DND-41 (cell line): Measurements from ENCODE around the gene PLGRKT.
"Not testable (repeated sequence)": the region's sequence is repeated elsewhere in the genome, so short reads cannot be mapped to it uniquely, and the experiment has no call there.

Experiments used
- ATAC-seq: fragments of 200-7000 bp; cut with Tn5 transposase; 3 replicates; pipeline ENCODE4 v1.9.1; 2021; ENCODE audit warnings: low read depth; ENCODE audit not compliant: insufficient read depth
- DNase-seq: peaks from one replicate; pipeline ENCODE4 v3.0.0-alpha.2; 2020
- H2AFZ ChIP-seq: 2 replicates; pipeline ENCODE4 v1.6.0; 2012; ENCODE audit warnings: low read depth, low read length
- H3K27ac ChIP-seq: 2 replicates; pipeline ENCODE4 v1.5.1; 2012; ENCODE audit warnings: low read length, inconsistent platforms
- H3K27me3 ChIP-seq: fragments of 200-600 bp; sonication (generic); 2 replicates; pipeline ENCODE4 v1.6.0; 2012; ENCODE audit warnings: low read length, mild to moderate bottlenecking, inconsistent platforms; ENCODE audit not compliant: insufficient read depth, poor library complexity
- H3K36me3 ChIP-seq: 2 replicates; pipeline ENCODE4 v1.5.1; 2012; ENCODE audit warnings: low read length, inconsistent platforms; ENCODE audit not compliant: insufficient read depth
- H3K4me1 ChIP-seq: 2 replicates; pipeline ENCODE4 v1.5.1; 2012; ENCODE audit warnings: mild to moderate bottlenecking, low read length; ENCODE audit not compliant: insufficient read depth
- H3K4me2 ChIP-seq: 2 replicates; pipeline ENCODE4 v1.6.0; 2012; ENCODE audit warnings: mild to moderate bottlenecking, moderate library complexity, low read length, inconsistent platforms; ENCODE audit not compliant: insufficient read depth
- H3K4me3 ChIP-seq, 2 experiments: fragments of 200-600 bp in 1 of 2; shearing (Covaris generic) in 1 of 2; 2 replicates each; pipeline ENCODE4 v1.5.1; 2012 to 2016; ENCODE audit warnings: inconsistent platforms in 2 of 2, low read length in 2 of 2, mild to moderate bottlenecking in 2 of 2, low read depth in 1 of 2, moderate library complexity in 1 of 2
- H3K79me2 ChIP-seq: 2 replicates; pipeline ENCODE4 v1.6.0; 2012; ENCODE audit warnings: low read length, inconsistent platforms; ENCODE audit not compliant: insufficient read depth
- H3K9ac ChIP-seq: 2 replicates; pipeline ENCODE4 v1.6.0; 2012; ENCODE audit warnings: low read depth, mild to moderate bottlenecking, inconsistent platforms, low read length, moderate library complexity
- H3K9me3 ChIP-seq: 2 replicates; pipeline ENCODE4 v1.5.1; 2012; ENCODE audit warnings: low read length, moderate library complexity, mild to moderate bottlenecking, inconsistent platforms; ENCODE audit not compliant: insufficient read depth, severe bottlenecking
- H4K20me1 ChIP-seq: 2 replicates; pipeline ENCODE4 v1.6.0; 2012; ENCODE audit warnings: low read length; ENCODE audit not compliant: insufficient read depth
- CTCF ChIP-seq: IDR thresholded peaks from 2 replicates; pipeline ENCODE4 v1.5.1; 2012; ENCODE audit warnings: borderline replicate concordance, low read length, moderate library complexity, mild to moderate bottlenecking; ENCODE audit not compliant: poor library complexity, severe bottlenecking; ENCODE audit errors: extremely low read depth
- EZH2 ChIP-seq: IDR thresholded peaks from 3 replicates; pipeline ENCODE4 v1.6.1; 2012; ENCODE audit warnings: borderline replicate concordance, low read depth, mild to moderate bottlenecking, moderate library complexity, low read length, inconsistent platforms; ENCODE audit not compliant: severe bottlenecking

Gene PLGRKT

GRCh38 chr9:5354184-5354583 is 83.5 kb downstream of the PLGRKT start:
- peaks cover 19% of the 10 kb centered on the region for H3K4me1 ChIP-seq
- no peak overlapping the region for H3K4me3 ChIP-seq
- no peaks in the 10 kb centered on the region for H3K27me3 ChIP-seq
- no peaks in the 10 kb centered on the region for H3K79me2 ChIP-seq
- H3K4me2 ChIP-seq, result no peak overlapping the region
- TF ChIP-seq EZH2, result no peak
- TF ChIP-seq CTCF, result no peak
- H3K27ac ChIP-seq, result no peak overlapping the region
- no peaks in the 10 kb centered on the region for H4K20me1 ChIP-seq
- no peak for DNase-seq
- no peak overlapping the region for H3K9ac ChIP-seq
- no peaks in the 10 kb centered on the region for H3K9me3 ChIP-seq
- H3K36me3 ChIP-seq, result no peaks in the 10 kb centered on the region
- H2AFZ ChIP-seq, result no peak overlapping the region
- ATAC-seq, result no peak

- no peak overlapping the region for H3K4me3 ChIP-seq
Measured at GRCh38 chr9:5352637-5353248, 85.0 kb downstream of the PLGRKT start.

GRCh38 chr9:5338992-5339981 is 98.4 kb downstream of the PLGRKT start, which contains the start of gene RLN1:
Gene RLN1 (minus strand): TSS chr9:5339876. CDS start chr9:5339746, 130 bp downstream.
- not testable (repeated sequence) for H3K36me3 ChIP-seq, H3K27me3 ChIP-seq, ATAC-seq, H3K4me3 ChIP-seq, H2AFZ ChIP-seq, H4K20me1 ChIP-seq, DNase-seq, H3K27ac ChIP-seq, H3K4me2 ChIP-seq, H3K9ac ChIP-seq, H3K9me3 ChIP-seq, H3K79me2 ChIP-seq
- peaks cover 27% of the 10 kb centered on the region for H3K4me1 ChIP-seq

More at GRCh38 chr9:5352637-5353248, 85.0 kb downstream of the PLGRKT start:
- Histone ChIP-seq H3K27me3 (no peaks in the 10 kb centered on the region), H4K20me1 (no peaks in the 10 kb centered on the region), H3K4me1 (peaks cover 19% of the 10 kb centered on the region), H2AFZ (no peak overlapping the region), H3K9me3 (no peaks in the 10 kb centered on the region), H3K9ac (no peak overlapping the region), H3K79me2 (no peaks in the 10 kb centered on the region), H3K36me3 (no peaks in the 10 kb centered on the region), H3K27ac (peak overlapping the region; percentile 48; the same call in 1 of the 2 replicates), H3K4me2 (peak overlapping the region; percentile 26; the same call in 1 of the 2 replicates)
- DNase-seq, result peak; percentile 32
- peak; percentile 92 for ATAC-seq
- TF ChIP-seq EZH2 (no peak), CTCF (no peak)

GRCh38 chr9:5336688-5337087 is 101.0 kb downstream of the PLGRKT start:
- Histone ChIP-seq H3K79me2 (no peaks in the 10 kb centered on the region), H3K4me1 (peaks cover 27% of the 10 kb centered on the region), H3K36me3 (no peaks in the 10 kb centered on the region), H2AFZ (peak overlapping the region; percentile 47), H3K4me2 (peak overlapping the region; percentile 51), H4K20me1 (no peaks in the 10 kb centered on the region), H3K4me3 (peak overlapping the region in 1 of 2 experiments; percentile 27; a peak in 1 of 4 replicates), H3K9ac (peak overlapping the region; percentile 44; the same call in 1 of the 2 replicates), H3K27me3 (no peaks in the 10 kb centered on the region), H3K9me3 (no peaks in the 10 kb centered on the region), H3K27ac (peak overlapping the region; percentile 82)
- TF ChIP-seq EZH2 (no peak), CTCF (no peak)
- DNase-seq (peak; percentile 69), ATAC-seq (peak; percentile 99)

GRCh38 chr9:5331276-5331675 is 106.4 kb downstream of the PLGRKT start:
- not testable (repeated sequence) for H4K20me1 ChIP-seq, H3K4me2 ChIP-seq, DNase-seq, H3K9me3 ChIP-seq, H2AFZ ChIP-seq, H3K79me2 ChIP-seq, H3K36me3 ChIP-seq, ATAC-seq, H3K4me3 ChIP-seq, H3K27me3 ChIP-seq, H3K9ac ChIP-seq, H3K27ac ChIP-seq
- H3K4me1 ChIP-seq, result peaks cover 18% of the 10 kb centered on the region
